RPMI7951 (cell line): Measurements from ENCODE around the gene ARL15. TPM values are rescaled to one million over a fixed set of nuclear protein-coding genes. Genes with fewer than 3 reads are reported as not detected.
A peak's percentile ranks its signal among the peaks of the same experiment; 100 is the strongest.

Source experiments
- DNase-seq: peaks from one replicate; pipeline ENCODE4 v3.0.0-alpha.2; 2012; ENCODE audit warnings: low read depth
- total RNA-seq: library from RNA; depleted of rRNA; stranded (reverse); fragments of >200 nt; shearing (Covaris generic); gene quantifications from 2 replicates; pipeline ENCODE4 v1.2.3, GENCODE V29; 2014

The ARL15 gene
- total RNA-seq, 1 experiment from 2014 or later = 9.7 TPM

DNA sequence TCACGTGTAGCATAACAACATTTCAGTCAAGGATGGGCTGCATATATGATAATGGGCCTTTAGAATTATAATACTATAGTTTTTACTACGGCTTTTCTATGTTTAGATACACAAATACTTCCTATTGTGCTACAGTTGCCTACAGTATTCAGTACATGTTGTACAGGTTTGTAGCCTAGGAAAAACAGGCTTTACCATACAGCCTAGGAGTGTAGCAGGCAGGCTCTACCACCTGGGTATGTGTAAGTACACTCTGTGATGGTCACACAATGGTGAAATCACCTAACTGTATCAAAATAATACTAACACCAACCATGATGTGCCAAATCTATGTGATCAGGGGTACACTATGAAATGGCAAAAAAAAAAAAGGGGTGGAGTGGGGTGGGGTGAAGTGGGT lies 372.9 kb downstream of the ARL15 start:
- DNase-seq = no peak

- peak; percentile 7 for DNase-seq
Measured at GRCh38 chr5:53936481-53937352, 373.7 kb downstream of the ARL15 start.

- DNase-seq = peak; percentile 63
Measured at GRCh38 chr5:53934151-53934820, 376.1 kb downstream of the ARL15 start.

DNA sequence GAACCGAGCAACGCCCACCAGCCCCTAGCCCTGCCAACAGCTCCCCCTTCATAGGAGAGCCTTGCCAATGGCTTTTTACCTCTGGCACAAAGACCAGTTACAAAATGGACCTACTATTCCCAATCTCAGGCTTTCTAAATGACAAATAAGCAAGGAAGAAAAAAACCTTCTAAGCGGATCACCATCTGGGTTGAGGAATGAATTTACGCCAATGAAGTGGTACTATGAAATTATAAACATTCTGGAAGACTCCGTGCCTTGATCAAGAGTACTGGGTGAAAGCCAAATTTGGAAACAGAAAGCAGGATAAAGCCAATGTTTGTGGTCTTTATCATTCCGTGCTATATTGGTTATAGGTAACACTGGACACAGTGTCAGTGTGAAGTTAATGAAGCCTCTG lies 378.0 kb downstream of the ARL15 start:
- no peak for DNase-seq

DNA sequence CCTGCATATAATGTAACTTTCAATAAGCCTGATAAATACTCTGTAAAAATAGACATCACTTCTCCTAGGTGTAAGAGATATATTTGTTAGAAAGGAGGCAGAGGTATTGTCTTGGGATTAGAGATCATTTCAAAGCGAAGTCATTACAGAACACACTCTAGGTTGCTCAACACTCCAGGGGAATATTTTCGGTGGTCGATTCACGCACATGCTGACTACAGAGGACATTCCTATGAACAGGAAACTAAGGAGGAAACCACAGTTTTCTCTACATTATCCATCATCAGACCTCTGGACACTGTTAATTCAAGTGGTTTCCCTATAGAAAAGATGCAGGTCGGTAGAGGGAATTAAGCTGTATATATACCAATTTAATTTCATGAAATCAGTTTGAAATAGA lies 379.9 kb downstream of the ARL15 start:
- no peak for DNase-seq

DNA sequence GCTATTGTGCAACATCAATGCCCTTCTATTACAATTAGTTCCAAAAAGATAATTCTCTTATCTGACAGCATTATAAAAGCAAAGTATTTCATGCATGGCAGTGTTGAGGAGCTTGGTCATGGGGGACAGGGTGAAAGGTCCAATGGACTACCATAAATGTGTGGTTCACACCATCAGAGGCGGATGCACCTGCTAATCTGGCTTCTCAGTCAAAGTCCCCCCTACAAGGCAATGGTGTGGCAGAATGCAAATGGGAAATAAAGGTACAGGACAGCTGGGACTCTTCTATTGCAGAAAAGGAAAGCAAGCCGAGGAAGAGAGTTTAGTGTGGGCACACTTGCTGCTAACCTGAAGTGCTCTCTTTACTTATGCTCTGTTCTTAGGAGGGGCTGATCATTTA lies 380.8 kb downstream of the ARL15 start:
- DNase-seq = no peak

GRCh38 chr5:53929152-53929551 lies 381.2 kb downstream of the ARL15 start:
- no peak for DNase-seq

DNA sequence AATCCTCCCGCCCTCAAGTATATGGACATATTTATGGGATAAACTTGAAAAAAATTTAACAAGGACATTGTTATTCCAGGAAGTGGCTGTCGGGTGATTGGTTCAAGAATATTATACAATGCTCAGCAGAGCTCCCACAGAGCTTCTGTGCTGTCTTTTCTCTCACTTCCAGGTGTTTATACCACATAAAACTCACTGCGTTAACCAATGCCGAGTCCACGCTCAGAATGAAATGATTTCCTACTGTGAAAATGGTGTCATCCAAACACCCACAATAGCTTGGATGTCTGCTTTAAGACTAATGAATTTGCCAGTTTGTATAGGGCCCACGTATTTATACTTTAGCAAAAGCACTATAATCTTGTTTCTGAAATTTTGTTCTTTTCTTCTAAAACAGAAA lies 381.7 kb downstream of the ARL15 start:
- no peak for DNase-seq

DNA sequence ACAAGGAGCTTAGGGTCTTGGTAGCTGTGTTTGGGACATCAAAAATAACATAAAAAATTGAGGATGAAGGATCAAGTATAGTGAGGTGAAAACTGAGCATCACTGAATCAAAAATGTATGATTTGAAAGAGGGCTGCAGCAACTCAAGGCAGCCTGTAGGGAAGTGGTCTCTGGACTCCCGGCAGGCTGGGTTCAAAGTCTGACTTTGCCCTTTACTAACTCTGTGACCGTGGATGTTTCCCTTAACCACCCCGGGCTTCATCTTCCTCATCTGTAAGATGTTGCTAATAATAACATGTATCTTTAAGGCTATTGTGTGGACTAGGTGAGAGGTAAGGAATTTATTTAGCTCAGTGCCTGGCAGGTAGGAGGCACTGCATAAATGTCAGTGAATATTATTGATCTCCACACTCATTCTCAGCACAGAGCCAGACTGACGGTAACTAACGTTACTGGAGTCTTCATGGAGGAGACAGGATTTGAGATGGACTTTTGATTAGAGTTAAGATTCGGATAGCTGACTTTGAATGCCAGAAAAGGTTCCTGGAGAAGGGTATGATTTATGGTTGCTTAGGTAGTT lies 382.6 kb downstream of the ARL15 start:
- no peak for DNase-seq

GRCh38 chr5:53926026-53926425 lies 384.3 kb downstream of the ARL15 start:
- no peak for DNase-seq

DNA sequence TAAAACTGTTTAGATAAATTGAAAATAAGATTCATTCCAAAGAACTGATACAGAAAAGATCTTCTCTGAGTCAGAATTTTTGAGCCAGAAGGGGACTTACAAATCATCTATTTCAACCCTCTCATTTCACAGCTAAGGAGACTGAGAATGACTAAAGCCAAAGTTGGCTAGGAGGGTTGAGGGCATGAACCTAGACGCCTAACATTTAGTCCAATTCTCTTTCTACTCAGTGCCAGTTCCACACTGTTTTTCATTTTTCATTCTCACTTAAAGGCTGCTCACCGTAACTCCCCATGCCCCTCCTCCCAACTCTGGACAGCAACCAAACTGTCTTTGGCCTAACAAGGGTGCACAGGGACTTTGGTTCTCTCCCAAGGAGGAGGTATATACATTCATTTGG lies 386.0 kb downstream of the ARL15 start:
- DNase-seq = no peak

- no peak for DNase-seq
Measured at GRCh38 chr5:53923961-53924360, 386.4 kb downstream of the ARL15 start.

- no peak for DNase-seq
Measured at GRCh38 chr5:53922508-53923498, 387.6 kb downstream of the ARL15 start.

DNA sequence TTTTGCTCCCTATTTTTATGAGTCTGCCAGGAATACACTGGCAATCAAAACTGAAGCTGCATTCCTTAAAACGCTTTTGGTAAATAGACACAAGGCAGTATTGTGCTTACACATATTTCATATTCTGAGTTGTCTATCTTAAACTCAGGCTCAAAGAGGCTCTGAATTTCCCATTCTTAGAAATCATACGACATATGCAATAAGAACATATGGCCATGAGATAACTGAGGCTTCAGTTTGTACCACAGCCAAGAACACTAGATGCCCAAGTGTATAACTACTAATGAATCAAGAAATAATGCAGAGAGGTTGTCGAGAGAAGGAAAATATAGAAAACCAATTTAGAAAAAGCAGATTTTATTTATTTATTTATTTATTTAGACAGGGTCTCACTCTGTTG lies 392.5 kb downstream of the ARL15 start:
- peak; percentile 6 for DNase-seq

- DNase-seq = peak; percentile 46
Measured at GRCh38 chr5:53917095-53917494, 393.3 kb downstream of the ARL15 start.

DNA sequence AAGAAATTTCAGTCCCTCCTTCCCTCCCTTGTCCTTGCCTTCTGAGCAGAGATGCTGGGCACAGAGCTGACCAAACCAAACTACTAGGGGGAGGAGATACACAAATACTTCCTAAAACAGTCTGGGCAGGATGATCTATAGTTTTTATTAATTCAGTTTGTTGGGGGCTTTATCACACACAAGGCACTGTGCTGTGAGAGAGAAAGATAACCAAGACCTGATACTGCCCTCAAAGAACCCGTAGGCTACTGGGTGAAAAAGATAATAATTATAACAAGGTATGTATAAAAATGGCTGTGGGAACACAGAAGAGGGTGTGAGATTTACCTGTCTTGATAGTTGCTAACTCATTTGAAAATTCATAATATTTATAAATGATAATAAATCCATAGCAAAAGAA lies 395.3 kb downstream of the ARL15 start:
- DNase-seq = no peak

DNA sequence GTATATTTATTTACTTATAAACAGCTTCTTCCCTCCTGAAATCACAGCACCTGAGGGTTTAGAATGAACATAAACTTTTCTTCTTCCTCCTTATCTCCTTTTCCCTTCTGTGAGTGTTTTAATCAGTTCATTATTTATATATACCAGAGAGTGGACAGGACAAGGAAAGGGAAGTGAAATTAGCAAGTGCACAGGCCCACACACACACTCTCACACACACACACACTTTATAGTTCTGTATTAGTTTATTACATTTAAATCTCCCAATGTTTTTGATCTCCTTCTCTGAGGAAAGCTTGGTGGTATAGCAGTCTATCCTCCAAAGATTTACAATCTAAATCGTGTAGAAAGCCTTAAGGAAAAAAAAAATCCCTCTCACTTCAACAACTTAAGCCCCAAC lies 396.4 kb downstream of the ARL15 start:
- no peak for DNase-seq

DNA sequence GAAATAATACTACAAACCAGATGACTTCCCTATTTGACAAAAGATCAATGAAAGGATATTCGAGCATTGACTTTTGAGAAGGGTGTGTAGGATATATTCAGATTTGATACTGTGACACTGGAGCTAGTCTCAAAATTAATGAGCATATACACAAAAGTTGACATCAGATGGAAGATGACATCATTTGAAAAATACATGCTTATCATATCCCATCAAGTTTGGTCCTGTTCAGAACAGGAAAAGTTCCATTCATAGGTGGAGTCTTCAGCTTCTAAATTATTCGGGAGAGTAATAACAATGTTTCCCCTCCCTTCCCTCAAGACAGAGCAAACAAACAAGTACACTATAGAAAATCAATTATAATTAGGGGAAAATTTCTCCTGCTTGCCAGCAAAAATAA lies 401.6 kb downstream of the ARL15 start:
- DNase-seq = no peak

GRCh38 chr5:53907827-53908226 lies 402.5 kb downstream of the ARL15 start:
- DNase-seq = peak; percentile 4

- no peak for DNase-seq
Measured at GRCh38 chr5:53906736-53907135, 403.6 kb downstream of the ARL15 start.

GRCh38 chr5:53902296-53902907 lies 408.0 kb downstream of the ARL15 start:
- DNase-seq = no peak
